Measurements from ENCODE around the gene KDM2B.

DNA sequence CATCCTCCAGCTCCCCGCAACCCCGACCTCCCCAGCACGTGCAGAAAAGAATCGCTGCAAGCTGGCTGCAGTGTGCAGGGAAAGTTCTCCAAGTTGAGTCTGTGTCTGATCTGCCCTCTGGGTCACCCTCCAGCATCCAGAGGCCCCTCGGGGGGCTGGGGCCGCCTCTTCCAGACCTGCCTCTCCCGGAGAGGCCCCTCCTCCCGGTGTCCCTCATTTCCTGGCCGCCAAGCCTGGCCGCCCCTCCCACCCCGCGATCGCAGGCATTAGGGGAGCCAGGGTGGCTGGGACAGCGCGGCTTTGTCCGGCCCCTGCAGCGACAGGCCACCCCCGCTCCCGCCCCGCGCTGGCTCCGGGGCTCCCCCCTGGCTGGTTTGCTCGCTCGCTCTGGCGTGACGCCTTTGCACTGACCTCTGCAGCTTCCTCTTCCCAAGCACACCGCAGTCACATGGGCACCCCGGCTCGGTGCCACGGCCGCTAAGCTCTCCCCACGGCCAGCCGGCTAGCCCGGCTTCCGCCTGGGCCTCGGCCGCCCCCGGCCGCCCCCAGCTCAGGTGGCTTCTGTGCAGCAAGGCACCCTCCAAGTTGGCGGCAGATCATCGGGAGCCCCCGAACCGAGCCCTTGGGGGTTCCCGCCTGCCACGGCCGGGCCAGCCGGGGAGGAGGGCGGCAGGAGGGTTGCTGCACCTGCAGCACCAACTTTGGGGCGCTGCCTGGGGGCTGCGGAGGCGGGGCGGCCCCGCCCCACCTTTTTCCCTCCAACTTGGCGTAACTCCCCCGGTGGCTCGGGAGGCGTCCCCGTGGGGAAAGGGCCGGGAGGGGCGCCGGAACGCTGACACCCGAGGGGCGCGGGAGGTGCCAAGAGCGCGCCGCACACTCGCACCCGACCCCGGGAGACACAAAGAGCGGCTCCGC lies 43.7 kb downstream of the KDM2B start:
- peak in 2 of 4 donors; percentile 36 to 71 for TF ChIP-seq POLR2A (IDR thresholded peaks at IDR 0.05)
- TF ChIP-seq, protein P1, sequence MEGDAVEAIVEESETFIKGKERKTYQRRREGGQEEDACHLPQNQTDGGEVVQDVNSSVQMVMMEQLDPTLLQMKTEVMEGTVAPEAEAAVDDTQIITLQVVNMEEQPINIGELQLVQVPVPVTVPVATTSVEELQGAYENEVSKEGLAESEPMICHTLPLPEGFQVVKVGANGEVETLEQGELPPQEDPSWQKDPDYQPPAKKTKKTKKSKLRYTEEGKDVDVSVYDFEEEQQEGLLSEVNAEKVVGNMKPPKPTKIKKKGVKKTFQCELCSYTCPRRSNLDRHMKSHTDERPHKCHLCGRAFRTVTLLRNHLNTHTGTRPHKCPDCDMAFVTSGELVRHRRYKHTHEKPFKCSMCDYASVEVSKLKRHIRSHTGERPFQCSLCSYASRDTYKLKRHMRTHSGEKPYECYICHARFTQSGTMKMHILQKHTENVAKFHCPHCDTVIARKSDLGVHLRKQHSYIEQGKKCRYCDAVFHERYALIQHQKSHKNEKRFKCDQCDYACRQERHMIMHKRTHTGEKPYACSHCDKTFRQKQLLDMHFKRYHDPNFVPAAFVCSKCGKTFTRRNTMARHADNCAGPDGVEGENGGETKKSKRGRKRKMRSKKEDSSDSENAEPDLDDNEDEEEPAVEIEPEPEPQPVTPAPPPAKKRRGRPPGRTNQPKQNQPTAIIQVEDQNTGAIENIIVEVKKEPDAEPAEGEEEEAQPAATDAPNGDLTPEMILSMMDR (IDR thresholded peaks at IDR 0.05): peak in 1 of 6 experiments; percentile 1

Data from esophagus squamous epithelium (tissue), 4 donors.